Ascending aorta (tissue), 2 donors: ENCODE results near the gene UMODL1. TPM values are rescaled to one million over a fixed set of nuclear protein-coding genes. Genes with fewer than 3 reads are reported as not detected.
A peak's percentile ranks its signal among the peaks of the same experiment; 100 is the strongest.

ENCODE experiments used
- DNase-seq, 2 donors: peaks; one replicate each; pipeline ENCODE4 v3.0.0-alpha.2; 2019; ENCODE audit warnings: low spot score in 2 of 2
- H3K27ac ChIP-seq, 2 donors: fragments of 200-600 bp; sonication (generic); one replicate each; pipeline ENCODE4 v1.5.1; 2016 to 2017; ENCODE audit warnings: mild to moderate bottlenecking in 1 of 2
- H3K27me3 ChIP-seq: fragments of 200-600 bp; sonication (generic); one replicate; pipeline ENCODE4 v1.5.1; 2017
- H3K36me3 ChIP-seq, 2 donors: fragments of 200-600 bp; sonication (generic); one replicate each; pipeline ENCODE4 v1.5.1; 2016
- H3K4me1 ChIP-seq, 2 donors: fragments of 200-600 bp; sonication (generic); one replicate each; pipeline ENCODE4 v1.5.1; 2016 to 2017; ENCODE audit warnings: mild to moderate bottlenecking in 1 of 2
- H3K4me3 ChIP-seq, 2 donors: fragments of 200-600 bp; sonication (generic); one replicate each; pipeline ENCODE4 v1.5.1; 2016 to 2017; ENCODE audit warnings: mild to moderate bottlenecking in 1 of 2
- H3K9me3 ChIP-seq, 2 donors: fragments of 200-600 bp; sonication (generic); one replicate each; pipeline ENCODE4 v1.5.1; 2016
- CTCF ChIP-seq, 3 experiments: fragments of 200-600 bp in 2 of 3; fragments of 450-650 bp in 1 of 3; sonication (generic) in 2 of 3; IDR thresholded peaks; one replicate each; pipeline ENCODE4 v1.5.1; 2016 to 2019; ENCODE audit warnings: antibody characterized with exemption in 3 of 3, mild to moderate bottlenecking in 1 of 3, moderate library complexity in 1 of 3
- intact Hi-C: fragments of 100-400 bp; cut with DNase I; formaldehyde crosslinking; loops from one replicate; pipeline ENCODE4 v1.15.1; 2023
- total RNA-seq: library from RNA; depleted of rRNA; stranded (reverse); fragments of >200 nt; gene quantifications from one replicate; pipeline ENCODE4 v1.1.0, GENCODE V29; 2016

The UMODL1 gene
- total RNA-seq, 1 donor from 2014 or later: not detected

- no peaks in the 10 kb centered on the region for H3K27me3 ChIP-seq
- intact Hi-C loops: loop anchor here (1.0 to 2.0 kb wide), 4 partner anchors 10 to 100 kb away; partner anchors contain the start of gene ZBTB21
- TF ChIP-seq CTCF (IDR thresholded peaks at IDR 0.05): peak in 1 of 3 experiments; percentile 14
- peak overlapping the region; percentile 87 to 94 for H3K27ac ChIP-seq
- H3K4me1 ChIP-seq: peaks cover 4 to 21% of the 10 kb centered on the region in 2 donors
- no peak for DNase-seq
- no peaks in the 10 kb centered on the region for H3K36me3 ChIP-seq
- H3K9me3 ChIP-seq: no peaks in the 10 kb centered on the region
- H3K4me3 ChIP-seq: peak overlapping the region in 1 of 2 donors; percentile 41
These were observed 13.2 kb upstream of the UMODL1 start for GRCh38 chr21:42057851-42058437.

- H3K36me3 ChIP-seq: no peaks in the 10 kb centered on the region
- no peak for TF ChIP-seq CTCF (IDR thresholded peaks at IDR 0.05)
- peaks cover 4 to 21% of the 10 kb centered on the region in 2 donors for H3K4me1 ChIP-seq
- DNase-seq: no peak
- H3K9me3 ChIP-seq: no peaks in the 10 kb centered on the region
- intact Hi-C loops: no loop called here
- peak overlapping the region; percentile 87 to 94 for H3K27ac ChIP-seq
- no peak overlapping the region for H3K4me3 ChIP-seq
- H3K27me3 ChIP-seq: no peaks in the 10 kb centered on the region
These were observed 12.4 kb upstream of the UMODL1 start for GRCh38 chr21:42058631-42059111.

GRCh38 chr21:42059141-42059540 is 12.0 kb upstream of the UMODL1 start:
- no peak overlapping the region for H3K4me3 ChIP-seq
- intact Hi-C loops: no loop called here
- H3K27ac ChIP-seq: peak overlapping the region in 1 of 2 donors; percentile 94
- no peaks in the 10 kb centered on the region for H3K27me3 ChIP-seq
- H3K4me1 ChIP-seq: peaks cover 4 to 21% of the 10 kb centered on the region in 2 donors
- H3K36me3 ChIP-seq: no peaks in the 10 kb centered on the region
- no peak for TF ChIP-seq CTCF (IDR thresholded peaks at IDR 0.05)
- H3K9me3 ChIP-seq: no peaks in the 10 kb centered on the region
- DNase-seq: no peak

GRCh38 chr21:42059721-42060120 is 11.4 kb upstream of the UMODL1 start:
- Histone ChIP-seq H3K9me3 (no peaks in the 10 kb centered on the region), H3K36me3 (no peaks in the 10 kb centered on the region), H3K4me3 (no peak overlapping the region), H3K27me3 (no peaks in the 10 kb centered on the region), H3K27ac (peak overlapping the region in 1 of 2 donors; percentile 94), H3K4me1 (peaks cover 4 to 21% of the 10 kb centered on the region in 2 donors)
- TF ChIP-seq CTCF (IDR thresholded peaks at IDR 0.05): no peak
- no peak for DNase-seq
- intact Hi-C loops: no loop called here

GRCh38 chr21:42060166-42060565 is 11.0 kb upstream of the UMODL1 start:
- Histone ChIP-seq H3K4me3 (no peak overlapping the region), H3K36me3 (no peaks in the 10 kb centered on the region), H3K9me3 (no peaks in the 10 kb centered on the region), H3K27me3 (no peaks in the 10 kb centered on the region), H3K4me1 (peaks cover 4 to 21% of the 10 kb centered on the region in 2 donors), H3K27ac (no peak overlapping the region)
- no peak for TF ChIP-seq CTCF (IDR thresholded peaks at IDR 0.05)
- DNase-seq: no peak
- intact Hi-C loops: no loop called here
